SK-N-SH treated with all-trans-retinoic acid at 6 μM for 48 hours (cell line): ENCODE data around the gene TREH.

Experiments
- ARNTL ChIP-seq: fragments of 450-650 bp; formaldehyde crosslinking; IDR thresholded peaks from 2 replicates; pipeline ENCODE4 v1.5.0; 2020; ENCODE audit warnings: low read depth, mild to moderate bottlenecking, moderate library complexity, borderline replicate concordance
- CSDC2 ChIP-seq: fragments of 250-450 bp; sonication (Bioruptor Pico); IDR thresholded peaks from 2 replicates; pipeline ENCODE4 v1.5.0; 2020; ENCODE audit warnings: mild to moderate bottlenecking, moderate library complexity
- CSRNP3 ChIP-seq: fragments of 250-450 bp; sonication (Bioruptor Pico); IDR thresholded peaks from 2 replicates; pipeline ENCODE4 v1.5.1; 2021; ENCODE audit warnings: mild to moderate bottlenecking, moderate library complexity
- GLIS3 ChIP-seq: fragments of 250-450 bp; sonication (Bioruptor Pico); IDR thresholded peaks from 2 replicates; pipeline ENCODE4 v1.5.0; 2020; ENCODE audit warnings: mild to moderate bottlenecking, moderate library complexity
- OSR1 ChIP-seq: fragments of 250-450 bp; sonication (Bioruptor Pico); IDR thresholded peaks from 2 replicates; pipeline ENCODE4 v1.8.0; 2022; ENCODE audit warnings: moderate library complexity, mild to moderate bottlenecking, inconsistent platforms
- PATZ1 ChIP-seq: fragments of 250-450 bp; sonication (Bioruptor Pico); IDR thresholded peaks from 2 replicates; pipeline ENCODE4 v1.8.0; 2020; ENCODE audit warnings: mild to moderate bottlenecking, moderate library complexity, borderline replicate concordance
- PPARA ChIP-seq: fragments of 250-450 bp; sonication (Bioruptor Pico); IDR thresholded peaks from 2 replicates; pipeline ENCODE4 v1.5.0; 2020; ENCODE audit warnings: mild to moderate bottlenecking, borderline replicate concordance
- RARB ChIP-seq: fragments of 250-450 bp; sonication (Bioruptor Pico); IDR thresholded peaks from 2 replicates; pipeline ENCODE4 v1.8.0; 2021; ENCODE audit warnings: mild to moderate bottlenecking, moderate library complexity
- SNAI2 ChIP-seq: fragments of 250-450 bp; sonication (Bioruptor Pico); IDR thresholded peaks from 2 replicates; pipeline ENCODE4 v1.5.0; 2020; ENCODE audit warnings: mild to moderate bottlenecking, moderate library complexity
- TOX ChIP-seq: fragments of 250-450 bp; sonication (Bioruptor Pico); IDR thresholded peaks from 2 replicates; pipeline ENCODE4 v1.8.0; 2021; ENCODE audit warnings: mild to moderate bottlenecking, moderate library complexity, borderline replicate concordance
- TSHZ2 ChIP-seq: fragments of 250-450 bp; sonication (Bioruptor Pico); IDR thresholded peaks from 2 replicates; pipeline ENCODE4 v1.5.0; 2020; ENCODE audit warnings: mild to moderate bottlenecking, moderate library complexity
- ZC3H10 ChIP-seq: fragments of 250-450 bp; sonication (Bioruptor Pico); IDR thresholded peaks from 2 replicates; pipeline ENCODE4 v1.5.1; 2021; ENCODE audit warnings: mild to moderate bottlenecking, moderate library complexity
- ZFP3 ChIP-seq: fragments of 250-450 bp; sonication (Bioruptor Pico); IDR thresholded peaks from 2 replicates; pipeline ENCODE4 v1.5.0; 2020; ENCODE audit warnings: mild to moderate bottlenecking, moderate library complexity
- ZFP30 ChIP-seq: fragments of 450-650 bp; formaldehyde crosslinking; IDR thresholded peaks from 2 replicates; pipeline ENCODE4 v1.5.0; 2022; ENCODE audit warnings: mild to moderate bottlenecking, moderate library complexity

GRCh38 chr11:118694771-118695170, 15.3 kb upstream of the TREH start:
- TF ChIP-seq PATZ1 (CRISPR knock-in tag) (no peak), ZFP30 (CRISPR knock-in tag) (no peak), ZC3H10 (CRISPR knock-in tag) (no peak), OSR1 (CRISPR knock-in tag) (no peak), RARB (CRISPR knock-in tag) (no peak), ZFP3 (no peak), PPARA (no peak), SNAI2 (CRISPR knock-in tag) (no peak), TOX (no peak), TSHZ2 (CRISPR knock-in tag) (no peak), ARNTL (CRISPR knock-in tag) (no peak), CSDC2 (CRISPR knock-in tag) (no peak), CSRNP3 (CRISPR knock-in tag) (no peak), GLIS3 (CRISPR knock-in tag) (no peak)
